Esophagus squamous epithelium (tissue), 5 donors: ENCODE measurements around the gene CHD2. TPM values are rescaled to one million over a fixed set of nuclear protein-coding genes. Genes with fewer than 3 reads are reported as not detected.

Source experiments
- DNase-seq: peaks from one replicate; lab custom pipeline; 2025; lab: John Stamatoyannopoulos, UW
- H3K27ac ChIP-seq, 4 donors: fragments of 200-600 bp; sonication (generic); one replicate each; pipeline ENCODE4 v1.5.1; 2016 to 2019; ENCODE audit warnings: mild to moderate bottlenecking in 1 of 4
- H3K27me3 ChIP-seq, 4 donors: fragments of 200-600 bp; sonication (generic); 1 replicate in 3 of 4; 2 replicates in 1 of 4; pipeline versions ENCODE4 v1.5.1 to v1.6.0; 2017 to 2021; ENCODE audit warnings: antibody characterized with exemption in 1 of 4
- H3K36me3 ChIP-seq, 3 donors: fragments of 200-600 bp; sonication (generic); one replicate each; pipeline ENCODE4 v1.5.1; 2016 to 2019
- H3K4me1 ChIP-seq, 3 donors: fragments of 200-600 bp; sonication (generic); one replicate each; pipeline ENCODE4 v1.5.1; 2017 to 2019
- H3K4me3 ChIP-seq, 4 donors: fragments of 200-600 bp; sonication (generic); 1 replicate in 3 of 4; 2 replicates in 1 of 4; pipeline ENCODE4 v1.5.1; 2016 to 2019; ENCODE audit warnings: mild to moderate bottlenecking in 2 of 4, moderate library complexity in 1 of 4
- H3K9me3 ChIP-seq, 3 donors: fragments of 200-600 bp; sonication (generic); one replicate each; pipeline ENCODE4 v1.5.1; 2016 to 2019
- CTCF ChIP-seq, 6 experiments: fragments of 450-650 bp in 4 of 6; fragments of 200-600 bp in 2 of 6; sonication (generic) in 2 of 6; IDR thresholded peaks; one replicate each; pipeline ENCODE4 v1.5.1; 2016 to 2019; ENCODE audit warnings: antibody characterized with exemption in 6 of 6, mild to moderate bottlenecking in 4 of 6, moderate library complexity in 4 of 6
- POLR2A ChIP-seq, 4 donors: fragments of 450-650 bp; IDR thresholded peaks; one replicate each; pipeline ENCODE4 v1.6.1; 2017; ENCODE audit warnings: antibody characterized with exemption in 4 of 4, mild to moderate bottlenecking in 4 of 4, moderate library complexity in 3 of 4
- WGBS, 2 donors: methylation state at CpG; one replicate each; pipeline ENCODE4 v1.1.5; 2018; 5-methylcytosine and 5-hydroxymethylcytosine counted together
- intact Hi-C: fragments of 100-400 bp; cut with DNase I; formaldehyde crosslinking; loops from one replicate; pipeline ENCODE4 v1.15.0; 2022
- total RNA-seq, 4 donors: library from RNA; depleted of rRNA; stranded (reverse); fragments of >200 nt; gene quantifications; one replicate each; pipeline ENCODE4 v1.1.0, GENCODE V29; 2016
- donor health status: DM: yes; HTN: yes; CAD: no.

CHD2 gene
- total RNA-seq, 4 donors from 2014 or later, result 36.1 to 132 (median 74.8) TPM

- WGBS, 2 donors, result 0 to 1% methylated on average over 6 of the region's 6 CpGs
- peak overlapping the region; percentile 71 to 99 (median 86) for H3K4me3 ChIP-seq
Measured at GRCh38 chr15:92884436-92885223, 15.5 kb upstream of the CHD2 start.

GRCh38 chr15:92885224-92886041, 14.7 kb upstream of the CHD2 start:
- Histone ChIP-seq H3K9me3 (no peaks in the 10 kb centered on the region), H3K4me1 (peaks cover 16 to 69% (median 30%) of the 10 kb centered on the region in 3 donors), H3K4me3 (peak overlapping the region; percentile 71 to 99 (median 86)), H3K27ac (peak overlapping the region; percentile 95 to 100 (median 100)), H3K36me3 (peaks cover 0 to 43% (median 10%) of the 10 kb centered on the region in 3 donors), H3K27me3 (no peaks in the 10 kb centered on the region)
- 1 to 3% methylated on average over 3 of the region's 3 CpGs for WGBS, 2 donors
- intact Hi-C loops, result no loop called here
- TF ChIP-seq POLR2A (IDR thresholded peaks at IDR 0.05) (no peak), CTCF (IDR thresholded peaks at IDR 0.05) (no peak)
- DNase-seq, result no peak

More at GRCh38 chr15:92884436-92885223, 15.5 kb upstream of the CHD2 start:
- H3K4me1 ChIP-seq, result peaks cover 17 to 64% (median 30%) of the 10 kb centered on the region in 3 donors
- no peaks in the 10 kb centered on the region for H3K27me3 ChIP-seq
- TF ChIP-seq POLR2A (IDR thresholded peaks at IDR 0.05), result peak in 1 of 4 donors; percentile 12
- TF ChIP-seq CTCF (IDR thresholded peaks at IDR 0.05), result no peak
- H3K36me3 ChIP-seq, result peaks cover 0 to 35% (median 9%) of the 10 kb centered on the region in 3 donors
- DNase-seq, result no peak
- no peaks in the 10 kb centered on the region for H3K9me3 ChIP-seq
- H3K27ac ChIP-seq, result peak overlapping the region; percentile 95 to 100 (median 100)
- intact Hi-C loops, result loop anchor here (5.0 kb wide), 1 partner anchor 72 kb away; no protein-coding TSS in a partner anchor

- H3K27ac ChIP-seq, result peak overlapping the region; percentile 53 to 100 (median 97)
- H3K36me3 ChIP-seq, result peaks cover 0 to 50% (median 14%) of the 10 kb centered on the region in 3 donors
- intact Hi-C loops, result no loop called here
- H3K27me3 ChIP-seq, result no peaks in the 10 kb centered on the region
- no peak for DNase-seq
- H3K4me1 ChIP-seq, result peaks cover 10 to 69% (median 30%) of the 10 kb centered on the region in 3 donors
- no peak for TF ChIP-seq CTCF (IDR thresholded peaks at IDR 0.05)
- no peak for TF ChIP-seq POLR2A (IDR thresholded peaks at IDR 0.05)
- 2 to 7% methylated on average over 2 of the region's 2 CpGs for WGBS, 2 donors
- H3K9me3 ChIP-seq, result no peaks in the 10 kb centered on the region
- peak overlapping the region; percentile 71 to 99 (median 86) for H3K4me3 ChIP-seq
Measured at GRCh38 chr15:92886042-92886537, 14.0 kb upstream of the CHD2 start.

- Histone ChIP-seq H3K9me3 (no peaks in the 10 kb centered on the region), H3K27me3 (no peaks in the 10 kb centered on the region), H3K4me3 (peak overlapping the region in 3 of 4 donors; percentile 71 to 97 (median 75)), H3K27ac (peak overlapping the region; percentile 29 to 100 (median 97)), H3K36me3 (peaks cover 0 to 57% (median 14%) of the 10 kb centered on the region in 3 donors), H3K4me1 (peaks cover 9 to 69% (median 32%) of the 10 kb centered on the region in 3 donors)
- intact Hi-C loops, result no loop called here
- WGBS, 2 donors, result 26 to 40% methylated on average over 8 of the region's 8 CpGs
- TF ChIP-seq CTCF (IDR thresholded peaks at IDR 0.05), result no peak
- TF ChIP-seq POLR2A (IDR thresholded peaks at IDR 0.05), result no peak
- no peak for DNase-seq
Measured at GRCh38 chr15:92886815-92887214, 13.3 kb upstream of the CHD2 start.
